C1 segment of cervical spinal cord (tissue), 14 donors: Measurements from ENCODE around the gene CLIP3.
"Not testable (repeated sequence)": the region's sequence is repeated elsewhere in the genome, so short reads cannot be mapped to it uniquely, and the experiment has no call there.

Experiments used
- DNase-seq, 14 donors: peaks; one replicate each; lab custom pipeline; 2025; lab: John Stamatoyannopoulos, UW

CLIP3 gene

GRCh38 chr19:36032251-36033104, at the start of gene CLIP3:
Gene CLIP3, minus strand, starts transcription at chr19:36032873. Its CDS starts 516 bp downstream, at chr19:36032357.
- peak in 13 of 14 donors; percentile 31 to 85 (median 70) for DNase-seq

- DNase-seq = no peak
Measured at GRCh38 chr19:36081894-36082293, 49.2 kb upstream of the CLIP3 start.

GRCh38 chr19:36081385-36081784, 48.7 kb upstream of the CLIP3 start:
- DNase-seq = peak in 8 of 14 donors; percentile 7 to 49 (median 32)

GRCh38 chr19:36079389-36079945, 46.8 kb upstream of the CLIP3 start:
- no peak for DNase-seq

- no peak for DNase-seq
Measured at GRCh38 chr19:36073121-36073876, 40.6 kb upstream of the CLIP3 start.

GRCh38 chr19:36072081-36072480, 39.4 kb upstream of the CLIP3 start:
- DNase-seq = no peak

GRCh38 chr19:36068810-36069499, 36.3 kb upstream of the CLIP3 start:
- DNase-seq = not testable (repeated sequence)

- no peak for DNase-seq
Measured at GRCh38 chr19:36067681-36068080, 35.0 kb upstream of the CLIP3 start.

- no peak for DNase-seq
Measured at GRCh38 chr19:36064826-36065225, 32.2 kb upstream of the CLIP3 start.

GRCh38 chr19:36061367-36061766, 28.7 kb upstream of the CLIP3 start:
- DNase-seq = no peak

- DNase-seq = peak in 11 of 14 donors; percentile 6 to 68 (median 39)
Measured at GRCh38 chr19:36060430-36060829, 27.8 kb upstream of the CLIP3 start.

- no peak for DNase-seq
Measured at GRCh38 chr19:36059180-36059910, 26.7 kb upstream of the CLIP3 start.

GRCh38 chr19:36058481-36059179, 26.0 kb upstream of the CLIP3 start:
- no peak for DNase-seq

GRCh38 chr19:36054733-36055686, 22.3 kb upstream of the CLIP3 start, which contains the start of gene WDR62:
Gene WDR62, plus strand, starts transcription at chr19:36054897. Its CDS starts 75 bp downstream, at chr19:36054972.
- DNase-seq = peak in 12 of 14 donors; percentile 89 to 100 (median 99)

- DNase-seq = peak; percentile 95 to 100 (median 99)
Measured at GRCh38 chr19:36054119-36054732, 21.6 kb upstream of the CLIP3 start, which contains the start of gene THAP8. Gene THAP8, minus strand, starts transcription at chr19:36054285. Its CDS starts 68 bp downstream, at chr19:36054217.

- no peak for DNase-seq
Measured at GRCh38 chr19:36051637-36052036, 19.0 kb upstream of the CLIP3 start.

- DNase-seq = peak in 1 of 14 donors; percentile 25
Measured at GRCh38 chr19:36051236-36051635, 18.6 kb upstream of the CLIP3 start.

GRCh38 chr19:36049080-36049698, 16.5 kb upstream of the CLIP3 start:
- no peak for DNase-seq
